ENCODE data around the gene SF3A1. TPM values are rescaled to one million over a fixed set of nuclear protein-coding genes. Genes with fewer than 3 reads are reported as not detected.

The SF3A1 gene
- total and polyA plus RNA-seq, 4 donors = 19.6 to 41.6 (median 23.9) TPM

DNA sequence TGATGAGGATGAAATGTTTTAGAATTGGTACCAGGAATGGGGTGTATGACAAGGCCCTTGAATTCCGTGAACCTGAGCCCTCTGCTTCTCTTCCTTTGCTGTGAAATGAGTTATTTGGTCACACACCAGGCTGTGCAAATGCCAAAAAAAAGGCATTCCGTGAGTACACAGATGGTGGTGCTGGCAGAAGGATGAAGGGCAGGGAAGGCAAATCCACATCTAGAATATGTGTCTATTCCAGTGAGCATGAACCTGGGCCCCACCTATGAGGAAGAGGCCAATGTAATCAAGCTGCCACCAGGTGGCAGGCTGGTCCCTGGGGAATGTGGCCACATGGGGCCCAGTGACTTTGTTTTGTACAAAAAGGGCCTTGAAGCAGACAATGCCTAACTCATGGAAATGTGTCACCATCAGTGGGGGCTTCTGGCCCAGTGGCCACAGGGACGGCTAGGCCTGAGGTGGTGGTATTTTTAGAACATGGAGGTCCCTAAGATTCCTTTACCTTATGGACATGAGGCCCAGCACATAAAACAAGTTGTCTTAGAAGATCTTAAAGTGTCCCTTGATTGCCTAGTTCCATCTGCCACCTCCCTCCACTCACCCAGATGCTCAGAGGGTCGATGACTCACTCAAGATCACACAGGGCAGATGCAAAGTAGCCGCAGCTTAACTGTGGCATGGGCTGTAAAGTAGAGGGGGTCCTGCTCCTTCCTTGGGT lies 34.4 kb upstream of the SF3A1 start:
- Histone ChIP-seq H3K4me3 (ENCODE audit: low read depth in 1 of 3, low read length in 3 of 3) (no peak overlapping the region), H3K27ac (ENCODE audit: low read depth in 1 of 2, low read length in 2 of 2) (peak overlapping the region; percentile 88 to 91), H3K4me1 (ENCODE audit: control insufficient read depth in 4 of 4, insufficient read depth in 4 of 4, low read length in 3 of 4) (peaks cover 8 to 54% (median 43%) of the 10 kb centered on the region in 4 donors), H3K36me3 (ENCODE audit: control insufficient read depth in 4 of 4, insufficient read depth in 3 of 4, low read depth in 1 of 4, low read length in 3 of 4) (no peaks in the 10 kb centered on the region), H3K9me3 (ENCODE audit: control insufficient read depth in 4 of 4, low read length in 3 of 4) (no peaks in the 10 kb centered on the region), H3K27me3 (ENCODE audit: control insufficient read depth in 4 of 4, insufficient read depth in 4 of 4, low read length in 3 of 4) (no peaks in the 10 kb centered on the region), H3K9ac (ENCODE audit: low read depth in 1 of 2, low read length in 2 of 2) (peak overlapping the region; percentile 24 to 30)
- DNase-seq (ENCODE audit: low spot score) = peak; percentile 81
- WGBS = 47% methylated on average over 5 of the region's 5 CpGs
- TF ChIP-seq, protein P1, sequence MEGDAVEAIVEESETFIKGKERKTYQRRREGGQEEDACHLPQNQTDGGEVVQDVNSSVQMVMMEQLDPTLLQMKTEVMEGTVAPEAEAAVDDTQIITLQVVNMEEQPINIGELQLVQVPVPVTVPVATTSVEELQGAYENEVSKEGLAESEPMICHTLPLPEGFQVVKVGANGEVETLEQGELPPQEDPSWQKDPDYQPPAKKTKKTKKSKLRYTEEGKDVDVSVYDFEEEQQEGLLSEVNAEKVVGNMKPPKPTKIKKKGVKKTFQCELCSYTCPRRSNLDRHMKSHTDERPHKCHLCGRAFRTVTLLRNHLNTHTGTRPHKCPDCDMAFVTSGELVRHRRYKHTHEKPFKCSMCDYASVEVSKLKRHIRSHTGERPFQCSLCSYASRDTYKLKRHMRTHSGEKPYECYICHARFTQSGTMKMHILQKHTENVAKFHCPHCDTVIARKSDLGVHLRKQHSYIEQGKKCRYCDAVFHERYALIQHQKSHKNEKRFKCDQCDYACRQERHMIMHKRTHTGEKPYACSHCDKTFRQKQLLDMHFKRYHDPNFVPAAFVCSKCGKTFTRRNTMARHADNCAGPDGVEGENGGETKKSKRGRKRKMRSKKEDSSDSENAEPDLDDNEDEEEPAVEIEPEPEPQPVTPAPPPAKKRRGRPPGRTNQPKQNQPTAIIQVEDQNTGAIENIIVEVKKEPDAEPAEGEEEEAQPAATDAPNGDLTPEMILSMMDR (IDR thresholded peaks at IDR 0.05; ENCODE audit: low read depth, low read length, missing input control) = peak; percentile 92
- TF ChIP-seq, protein P2, sequence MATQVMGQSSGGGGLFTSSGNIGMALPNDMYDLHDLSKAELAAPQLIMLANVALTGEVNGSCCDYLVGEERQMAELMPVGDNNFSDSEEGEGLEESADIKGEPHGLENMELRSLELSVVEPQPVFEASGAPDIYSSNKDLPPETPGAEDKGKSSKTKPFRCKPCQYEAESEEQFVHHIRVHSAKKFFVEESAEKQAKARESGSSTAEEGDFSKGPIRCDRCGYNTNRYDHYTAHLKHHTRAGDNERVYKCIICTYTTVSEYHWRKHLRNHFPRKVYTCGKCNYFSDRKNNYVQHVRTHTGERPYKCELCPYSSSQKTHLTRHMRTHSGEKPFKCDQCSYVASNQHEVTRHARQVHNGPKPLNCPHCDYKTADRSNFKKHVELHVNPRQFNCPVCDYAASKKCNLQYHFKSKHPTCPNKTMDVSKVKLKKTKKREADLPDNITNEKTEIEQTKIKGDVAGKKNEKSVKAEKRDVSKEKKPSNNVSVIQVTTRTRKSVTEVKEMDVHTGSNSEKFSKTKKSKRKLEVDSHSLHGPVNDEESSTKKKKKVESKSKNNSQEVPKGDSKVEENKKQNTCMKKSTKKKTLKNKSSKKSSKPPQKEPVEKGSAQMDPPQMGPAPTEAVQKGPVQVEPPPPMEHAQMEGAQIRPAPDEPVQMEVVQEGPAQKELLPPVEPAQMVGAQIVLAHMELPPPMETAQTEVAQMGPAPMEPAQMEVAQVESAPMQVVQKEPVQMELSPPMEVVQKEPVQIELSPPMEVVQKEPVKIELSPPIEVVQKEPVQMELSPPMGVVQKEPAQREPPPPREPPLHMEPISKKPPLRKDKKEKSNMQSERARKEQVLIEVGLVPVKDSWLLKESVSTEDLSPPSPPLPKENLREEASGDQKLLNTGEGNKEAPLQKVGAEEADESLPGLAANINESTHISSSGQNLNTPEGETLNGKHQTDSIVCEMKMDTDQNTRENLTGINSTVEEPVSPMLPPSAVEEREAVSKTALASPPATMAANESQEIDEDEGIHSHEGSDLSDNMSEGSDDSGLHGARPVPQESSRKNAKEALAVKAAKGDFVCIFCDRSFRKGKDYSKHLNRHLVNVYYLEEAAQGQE (IDR thresholded peaks at IDR 0.05) = no peak
- TF ChIP-seq SP1 (IDR thresholded peaks at IDR 0.05) = peak; percentile 12
- TF ChIP-seq HNF4A (conservative IDR thresholded peaks at IDR 0.05) = peak in 1 of 2 donors; percentile 21
- TF ChIP-seq RXRA (IDR thresholded peaks at IDR 0.05) = no peak
- TF ChIP-seq, protein P3, sequence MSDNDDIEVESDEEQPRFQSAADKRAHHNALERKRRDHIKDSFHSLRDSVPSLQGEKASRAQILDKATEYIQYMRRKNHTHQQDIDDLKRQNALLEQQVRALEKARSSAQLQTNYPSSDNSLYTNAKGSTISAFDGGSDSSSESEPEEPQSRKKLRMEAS (IDR thresholded peaks at IDR 0.05) = no peak
- peak; percentile 12 for TF ChIP-seq YY1 (IDR thresholded peaks at IDR 0.05)
- peak; percentile 99 for TF ChIP-seq RAD21 (IDR thresholded peaks at IDR 0.05)
- TF ChIP-seq, protein P4, sequence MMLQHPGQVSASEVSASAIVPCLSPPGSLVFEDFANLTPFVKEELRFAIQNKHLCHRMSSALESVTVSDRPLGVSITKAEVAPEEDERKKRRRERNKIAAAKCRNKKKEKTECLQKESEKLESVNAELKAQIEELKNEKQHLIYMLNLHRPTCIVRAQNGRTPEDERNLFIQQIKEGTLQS (IDR thresholded peaks at IDR 0.05) = no peak
- TF ChIP-seq, protein P5, sequence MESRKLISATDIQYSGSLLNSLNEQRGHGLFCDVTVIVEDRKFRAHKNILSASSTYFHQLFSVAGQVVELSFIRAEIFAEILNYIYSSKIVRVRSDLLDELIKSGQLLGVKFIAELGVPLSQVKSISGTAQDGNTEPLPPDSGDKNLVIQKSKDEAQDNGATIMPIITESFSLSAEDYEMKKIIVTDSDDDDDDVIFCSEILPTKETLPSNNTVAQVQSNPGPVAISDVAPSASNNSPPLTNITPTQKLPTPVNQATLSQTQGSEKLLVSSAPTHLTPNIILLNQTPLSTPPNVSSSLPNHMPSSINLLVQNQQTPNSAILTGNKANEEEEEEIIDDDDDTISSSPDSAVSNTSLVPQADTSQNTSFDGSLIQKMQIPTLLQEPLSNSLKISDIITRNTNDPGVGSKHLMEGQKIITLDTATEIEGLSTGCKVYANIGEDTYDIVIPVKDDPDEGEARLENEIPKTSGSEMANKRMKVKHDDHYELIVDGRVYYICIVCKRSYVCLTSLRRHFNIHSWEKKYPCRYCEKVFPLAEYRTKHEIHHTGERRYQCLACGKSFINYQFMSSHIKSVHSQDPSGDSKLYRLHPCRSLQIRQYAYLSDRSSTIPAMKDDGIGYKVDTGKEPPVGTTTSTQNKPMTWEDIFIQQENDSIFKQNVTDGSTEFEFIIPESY (IDR thresholded peaks at IDR 0.05) = no peak
- no peak for TF ChIP-seq GABPA (IDR thresholded peaks at IDR 0.05 in 1 of 2, conservative IDR thresholded peaks at IDR 0.05 in 1 of 2)
- no peak for TF ChIP-seq JUND (IDR thresholded peaks at IDR 0.05)
- peak; percentile 19 for TF ChIP-seq NR2F2 (IDR thresholded peaks at IDR 0.05)
- TF ChIP-seq FOXA1 (IDR thresholded peaks at IDR 0.05) = no peak
- no peak for TF ChIP-seq EGR1 (IDR thresholded peaks at IDR 0.05; ENCODE audit: low read depth in 2 of 2)

Measured in liver (tissue), 9 donors.